HG03025 (cell line): ENCODE data around the gene PTGFRN.
"Not testable (repeated sequence)": the region's sequence is repeated elsewhere in the genome, so short reads cannot be mapped to it uniquely, and the experiment has no call there.

Experiments used
- ATAC-seq: cut with Tn5 transposase; IDR thresholded peaks from one replicate; pipeline ENCODE4 v1.9.1; 2021; ENCODE audit warnings: mild to moderate bottlenecking, moderate library complexity; ENCODE audit not compliant: unreplicated experiment, low FRiP score

The PTGFRN gene

DNA sequence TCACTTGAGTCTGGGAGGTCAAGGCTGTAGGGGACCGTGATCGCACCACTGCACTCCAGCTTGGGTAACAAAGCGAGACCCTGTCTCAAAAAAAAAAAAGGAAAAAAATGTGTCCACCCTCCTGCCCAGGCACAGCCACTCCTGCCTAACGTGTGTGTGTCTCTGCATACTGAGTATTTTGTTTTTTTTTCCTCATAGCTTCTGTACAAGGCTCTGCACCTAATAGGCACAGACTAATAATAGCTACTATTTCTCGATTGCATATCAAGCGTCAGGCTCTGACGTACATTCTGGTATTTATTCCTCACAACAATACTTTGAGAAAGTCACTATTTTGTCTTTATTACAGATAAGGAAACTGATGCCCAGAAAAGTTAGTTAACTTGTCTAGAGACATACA lies 5.0 kb downstream of the PTGFRN start:
- ATAC-seq, result no peak

DNA sequence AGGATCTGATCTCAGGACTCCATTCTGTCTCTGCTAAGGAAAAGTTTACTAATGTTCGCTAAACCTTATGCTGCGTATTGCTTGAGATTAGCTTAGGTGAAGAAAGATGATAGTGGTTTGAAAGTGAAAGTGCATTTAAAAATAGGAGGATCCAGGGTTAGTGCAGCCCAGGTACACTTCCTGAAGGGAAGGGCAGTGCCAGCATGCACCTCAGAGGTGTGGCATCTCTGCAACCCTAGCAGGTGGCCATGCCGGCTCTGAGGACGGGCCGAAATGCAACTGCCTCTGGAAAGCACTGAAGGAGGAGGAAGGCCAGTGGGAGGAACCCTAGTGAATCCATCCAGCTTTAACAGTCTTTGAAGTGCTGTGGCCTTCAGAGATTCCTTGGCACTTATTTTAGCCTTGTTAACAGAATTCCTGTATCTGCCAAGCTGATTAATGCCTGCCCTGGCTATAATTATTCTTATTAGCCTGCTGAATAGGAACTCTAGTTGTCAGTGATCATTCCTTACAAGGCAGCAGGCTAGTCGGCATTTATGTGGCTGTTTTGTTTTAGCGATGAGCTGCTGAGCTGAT lies 5.5 kb downstream of the PTGFRN start:
- ATAC-seq, result no peak

DNA sequence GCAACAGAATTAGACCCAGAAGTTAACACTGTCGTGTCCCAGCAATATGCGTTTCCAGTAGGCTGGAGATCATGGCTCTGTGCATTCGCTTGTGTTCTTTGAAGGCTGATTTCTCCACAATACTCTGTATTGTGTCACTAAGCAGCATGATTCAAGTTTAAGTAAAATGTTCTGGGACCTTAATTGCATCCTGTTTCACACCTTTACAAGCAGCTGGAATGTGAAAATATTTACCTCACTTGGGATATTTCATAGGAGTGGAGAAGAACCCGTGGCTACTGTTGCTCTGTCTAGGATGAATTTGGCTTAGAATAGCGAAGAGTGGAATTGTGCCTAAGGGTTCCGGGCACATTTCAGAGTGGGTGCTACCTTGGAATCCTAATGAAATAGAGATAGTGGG lies 6.3 kb downstream of the PTGFRN start:
- no peak for ATAC-seq

DNA sequence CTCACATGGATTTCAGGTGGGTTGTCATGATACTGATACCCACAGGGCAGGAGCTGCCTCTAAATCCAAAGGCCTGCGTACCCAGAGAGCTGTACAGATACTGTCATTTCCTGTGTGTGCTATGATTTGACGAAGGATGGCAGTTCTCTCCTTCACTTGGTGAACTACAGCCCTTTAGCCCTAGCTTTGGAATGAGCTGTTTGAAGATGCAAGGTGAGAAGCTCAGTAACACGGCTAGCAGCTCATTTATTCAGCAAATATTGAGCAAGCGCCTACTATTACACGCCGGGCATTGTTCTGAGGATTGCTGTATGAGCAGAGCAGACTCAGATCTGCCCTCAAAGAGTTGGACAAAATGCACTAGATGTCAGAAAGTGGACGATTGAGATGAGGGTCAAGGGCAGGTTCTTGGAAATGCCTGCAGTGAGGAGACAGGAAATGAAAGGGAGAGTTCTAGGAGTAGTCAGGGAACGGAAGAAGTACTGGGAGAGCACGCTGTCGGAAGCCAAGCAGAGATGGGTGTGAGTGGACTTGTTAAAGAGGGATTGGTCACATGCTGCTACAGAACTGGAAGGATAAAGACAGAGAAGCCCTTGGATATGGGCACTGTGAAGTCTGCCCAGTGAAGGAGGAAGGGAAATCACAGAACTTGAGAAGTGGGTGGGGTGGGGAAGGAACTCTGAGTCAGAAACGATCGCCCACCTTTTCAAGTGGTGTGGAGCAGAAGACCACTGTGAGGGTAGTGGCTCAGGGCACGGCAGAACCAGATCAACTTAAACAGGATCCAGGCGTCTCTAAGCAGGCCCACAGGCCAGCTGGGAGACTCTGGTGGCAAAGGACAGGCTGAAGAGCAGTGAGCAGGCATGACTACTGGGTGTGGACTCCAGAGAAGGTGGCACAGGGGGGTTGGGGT lies 7.1 kb downstream of the PTGFRN start:
- no peak for ATAC-seq

DNA sequence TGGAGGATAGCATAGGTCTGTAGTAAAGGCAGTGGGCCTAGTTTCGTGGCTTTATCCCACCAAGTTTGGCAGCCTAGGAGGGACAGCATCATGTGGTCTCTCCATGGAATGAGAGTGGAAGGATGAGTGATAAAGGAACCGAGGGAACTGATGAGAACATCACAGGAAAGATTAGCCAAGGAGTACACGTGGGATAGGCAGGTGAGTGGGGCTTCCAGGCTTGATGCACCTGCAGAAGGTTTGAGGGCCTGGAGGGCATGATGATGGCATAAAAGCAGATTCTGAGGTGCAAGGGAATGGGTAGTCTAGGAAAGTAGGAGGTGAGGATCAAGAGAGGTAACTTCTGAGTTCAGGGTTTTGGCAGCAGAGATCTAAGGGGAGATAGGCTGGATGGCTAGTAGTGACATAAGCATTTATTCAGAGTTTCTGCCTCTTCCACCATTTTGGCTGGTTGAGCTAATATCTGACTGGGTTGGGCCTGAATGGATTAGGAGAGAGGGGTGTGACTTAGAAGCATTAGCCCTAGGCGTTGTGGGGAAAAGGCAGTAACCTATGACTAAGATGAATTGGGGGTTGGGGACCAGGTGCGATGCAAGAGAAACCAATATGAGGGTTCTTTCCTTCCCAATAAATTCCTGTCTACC lies 9.1 kb downstream of the PTGFRN start:
- no peak for ATAC-seq

DNA sequence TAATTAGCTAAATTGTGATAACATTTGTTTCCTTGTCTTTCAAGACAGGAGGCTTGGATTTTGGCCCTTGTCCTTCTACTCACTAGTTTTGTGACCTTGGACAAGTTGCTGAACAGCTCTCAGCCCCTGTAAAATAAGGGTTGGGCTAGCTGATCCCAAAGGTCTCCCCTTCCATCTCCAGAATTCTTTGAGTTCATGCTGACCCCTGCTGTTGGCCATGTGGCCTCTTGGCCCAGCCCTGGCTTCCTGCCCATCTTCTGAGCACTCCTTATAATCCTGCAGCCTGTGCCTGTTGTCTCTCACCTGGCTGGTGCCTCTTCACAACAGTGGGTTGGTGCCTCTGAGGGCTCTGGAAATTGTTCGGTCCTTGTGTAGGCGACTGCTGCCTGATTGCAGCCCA lies 10.1 kb downstream of the PTGFRN start:
- ATAC-seq, result no peak

DNA sequence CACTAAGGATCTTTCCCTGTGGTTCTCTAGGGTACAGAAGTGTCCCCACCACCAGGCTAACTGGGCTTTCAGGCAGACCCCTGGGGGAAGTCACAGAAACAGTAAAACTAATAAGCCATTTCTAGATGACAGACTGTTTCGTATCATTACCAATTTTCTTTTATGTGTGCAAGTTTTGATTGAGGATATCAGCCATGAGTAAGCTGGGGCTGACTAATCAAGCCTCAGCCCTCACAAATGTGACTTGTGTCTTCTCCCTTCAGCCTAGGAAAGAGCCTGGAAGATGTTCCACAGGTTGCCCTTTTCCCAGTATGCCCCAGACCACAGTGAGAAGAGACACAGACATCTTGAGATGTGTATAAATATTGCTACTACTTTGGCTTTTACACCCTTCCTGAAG lies 10.5 kb downstream of the PTGFRN start:
- ATAC-seq, result no peak

DNA sequence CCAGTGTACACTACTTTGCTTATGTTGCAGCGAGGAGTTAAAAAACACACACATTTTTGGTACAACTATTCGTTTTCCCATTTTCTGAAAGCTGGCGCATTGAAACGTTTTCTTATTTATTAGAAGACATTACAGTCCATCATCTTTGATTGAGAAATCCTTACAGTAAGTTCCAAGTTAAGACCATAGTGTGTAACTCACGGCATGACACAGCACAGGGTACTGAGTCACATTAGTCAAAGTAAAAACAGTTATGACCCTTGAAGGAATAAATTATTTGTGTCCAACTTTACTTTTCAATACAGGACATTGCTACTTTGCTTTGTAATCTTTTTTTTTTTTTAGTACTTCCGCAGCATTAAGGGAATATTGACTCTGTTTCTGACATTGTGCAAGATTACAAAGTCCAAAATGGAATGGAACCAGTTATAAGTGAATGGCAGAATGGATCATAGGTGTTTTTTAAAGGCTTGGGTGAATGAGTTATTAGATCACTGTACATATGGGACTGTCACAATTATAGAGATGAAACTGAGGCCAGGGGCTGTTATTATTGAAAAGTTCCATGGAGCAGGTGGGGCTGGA lies 11.7 kb downstream of the PTGFRN start:
- no peak for ATAC-seq

DNA sequence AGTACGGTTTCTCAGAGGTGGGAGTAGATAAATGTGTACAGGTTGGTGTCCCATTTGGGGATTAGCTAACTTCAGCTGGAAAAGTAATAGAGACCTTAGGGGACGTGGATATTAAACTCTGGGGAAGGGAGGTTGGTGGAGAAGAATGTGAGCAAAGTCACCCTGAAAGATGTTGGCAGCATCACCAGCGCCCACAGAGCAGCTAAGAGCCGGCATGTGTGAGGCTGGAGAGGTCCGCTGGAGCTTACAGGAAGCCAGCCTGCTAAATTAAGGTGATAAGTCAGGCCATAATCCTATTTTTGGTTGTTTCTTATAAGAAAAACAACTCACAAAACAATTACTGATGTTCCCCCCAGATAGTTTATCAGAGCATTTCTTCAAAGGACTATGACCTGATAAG lies 12.2 kb downstream of the PTGFRN start:
- no peak for ATAC-seq

DNA sequence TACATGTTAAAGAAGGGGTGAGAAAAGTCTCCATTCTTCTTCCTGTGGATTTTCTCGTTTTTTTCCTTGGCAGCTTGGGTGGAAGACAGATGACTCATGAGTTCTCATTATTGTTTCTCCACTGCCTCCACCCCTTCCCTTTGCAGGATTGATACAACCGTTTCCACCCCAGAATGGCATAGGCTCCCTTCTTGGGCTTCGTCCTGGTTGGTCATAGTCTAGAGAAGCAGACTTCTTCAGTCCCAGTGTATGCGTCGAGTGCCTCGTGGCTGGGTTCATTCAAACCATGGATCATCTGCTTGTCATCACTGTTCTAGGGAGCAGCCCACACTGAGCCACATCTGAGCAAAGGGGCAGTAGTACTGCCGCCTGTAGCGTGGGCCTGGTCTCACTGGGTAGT lies 13.7 kb downstream of the PTGFRN start:
- no peak for ATAC-seq

DNA sequence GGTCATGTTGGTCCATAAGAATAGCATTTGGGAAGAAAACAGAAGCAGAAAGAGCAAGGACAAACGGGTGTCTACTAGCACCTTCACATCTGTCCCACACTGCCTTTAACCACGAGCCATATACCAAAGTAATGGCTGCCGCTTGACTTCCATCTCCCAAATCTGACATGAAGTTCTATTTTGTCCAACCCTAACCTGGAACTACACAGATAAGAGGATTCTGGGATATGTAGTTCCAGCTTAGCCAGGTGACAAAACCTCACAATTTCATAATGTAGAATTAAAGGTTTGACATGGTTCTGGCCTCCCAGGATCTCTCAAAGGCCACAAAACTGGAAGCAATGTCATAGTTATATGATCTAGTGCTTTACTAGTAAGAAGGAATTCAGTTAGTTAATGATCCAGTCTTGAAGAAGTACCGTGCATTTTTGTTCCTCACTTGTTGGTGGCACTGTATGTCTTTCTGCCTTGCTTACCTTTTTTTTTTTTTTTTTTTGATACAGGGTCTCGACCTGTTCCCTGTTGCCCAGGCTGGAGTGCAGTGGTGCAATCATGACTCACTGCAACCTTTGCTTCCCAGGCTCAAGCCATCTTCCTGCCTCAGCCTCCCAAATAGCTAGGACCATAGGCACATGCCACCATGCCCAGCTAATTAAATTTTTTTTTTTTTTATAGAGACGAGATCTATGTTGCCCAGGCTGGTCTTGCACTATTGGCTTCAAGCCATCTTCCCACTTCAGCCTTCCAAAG lies 17.5 kb downstream of the PTGFRN start:
- no peak for ATAC-seq

DNA sequence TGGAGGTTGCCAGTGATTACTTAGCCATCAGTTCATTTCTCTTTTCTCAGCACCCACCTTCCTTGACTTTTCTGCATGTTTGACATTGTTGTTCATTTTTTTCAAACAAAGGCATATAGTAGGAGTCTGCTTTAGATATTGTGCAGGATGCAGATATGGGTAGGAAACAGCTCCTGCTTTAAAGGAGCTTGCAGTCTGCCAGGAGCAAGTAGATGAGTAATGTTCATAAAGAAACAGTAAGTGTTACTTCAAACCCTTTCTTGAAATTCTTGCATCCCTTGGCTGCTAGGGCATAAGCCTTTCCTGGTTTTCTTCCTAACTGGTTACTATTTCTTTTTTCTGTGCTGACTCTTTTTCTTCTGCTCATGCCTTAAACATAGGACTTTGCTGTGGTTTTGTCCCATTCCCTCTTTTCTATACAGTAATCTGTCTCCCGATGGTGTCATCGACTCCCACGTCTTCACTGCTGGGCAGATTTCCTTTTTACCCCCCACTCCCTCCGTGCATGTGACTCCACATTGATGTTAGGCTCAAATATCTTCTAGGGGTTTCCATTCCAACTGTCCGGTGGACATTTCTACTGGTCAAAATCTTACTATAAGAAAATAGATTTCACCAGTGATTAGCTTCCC lies 20.4 kb downstream of the PTGFRN start:
- ATAC-seq, result no peak

DNA sequence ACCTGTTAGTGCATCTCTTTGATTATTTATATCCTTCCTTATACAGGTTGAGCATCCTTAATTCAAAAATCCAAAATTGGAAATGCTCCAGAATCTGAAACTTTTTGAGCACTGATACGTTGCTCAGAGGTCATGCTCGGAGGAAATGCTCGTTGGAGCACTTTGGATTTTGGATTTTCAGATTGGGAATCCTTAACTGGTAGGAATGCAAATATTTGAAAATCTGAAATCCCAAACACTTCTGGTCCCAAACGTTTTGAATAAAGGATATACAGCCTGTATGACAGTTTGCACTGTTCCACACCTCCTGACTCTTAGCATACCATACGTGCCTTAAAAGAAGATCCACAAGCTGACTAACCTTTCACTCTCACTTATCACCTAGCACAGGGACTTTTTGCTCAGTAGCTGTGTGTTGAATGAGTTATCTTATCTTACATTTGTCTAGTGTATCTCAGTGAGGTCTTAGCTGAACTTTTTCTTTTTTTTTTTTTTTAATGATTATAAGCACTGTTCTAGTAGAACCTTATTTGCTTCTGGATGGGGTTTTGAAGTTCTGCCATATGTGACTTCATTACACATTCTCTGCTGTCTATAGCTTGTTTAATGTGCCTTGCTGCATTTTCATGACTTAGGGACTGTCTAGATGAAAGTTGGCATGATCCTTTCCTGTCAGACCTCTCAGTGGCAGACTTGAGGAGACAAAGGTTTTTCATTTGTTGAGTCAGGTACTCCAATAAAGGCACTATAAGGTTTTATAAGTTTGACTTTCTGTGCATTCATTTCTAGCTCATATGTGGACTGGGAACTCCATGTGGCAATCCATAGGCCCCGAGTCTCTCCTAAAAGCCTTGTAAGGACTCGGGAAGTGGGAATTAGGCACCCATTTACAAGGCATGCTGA lies 21.6 kb downstream of the PTGFRN start:
- no peak for ATAC-seq

DNA sequence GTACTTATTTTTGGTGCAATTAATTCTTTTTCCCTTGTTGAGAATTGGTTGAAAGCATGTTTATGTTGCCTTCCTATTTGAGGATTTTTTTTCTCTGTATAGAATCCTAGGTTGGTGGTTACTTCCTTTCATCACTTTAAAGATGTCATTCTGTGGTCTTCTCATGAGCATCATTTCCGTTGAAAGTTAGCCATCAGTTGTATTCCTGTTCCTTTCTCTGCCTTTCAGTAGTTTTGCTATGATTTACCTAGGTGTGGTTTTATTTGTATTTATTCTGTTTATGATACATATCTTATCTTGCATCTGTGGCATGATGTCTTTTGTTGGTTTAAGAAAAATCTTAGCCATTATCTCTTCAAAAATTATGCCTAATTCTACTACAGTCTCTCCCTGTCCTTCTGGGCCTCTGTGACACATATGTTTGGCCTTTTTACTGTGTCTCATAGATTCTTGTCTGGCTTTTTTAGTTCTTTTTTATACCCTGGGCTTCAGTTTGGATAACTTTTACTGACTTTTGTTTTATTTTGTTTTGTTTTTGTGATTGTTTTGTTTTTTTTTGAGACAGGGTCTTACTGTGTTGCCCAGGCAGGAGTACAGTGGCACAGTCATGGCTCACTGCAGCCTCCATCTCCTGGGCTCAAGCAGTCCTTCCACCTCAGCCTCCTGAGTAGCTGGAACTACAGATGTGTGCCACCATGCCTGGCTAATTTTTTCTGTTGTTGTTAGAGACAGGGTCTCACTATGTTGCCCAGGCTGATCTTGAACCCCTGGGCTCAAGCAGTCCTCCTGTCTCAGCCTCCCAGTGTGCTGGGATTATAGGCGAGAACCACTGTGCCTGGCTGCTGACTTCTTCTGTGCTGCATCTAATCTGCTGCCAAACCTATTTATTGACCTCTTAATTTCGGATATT lies 24.1 kb downstream of the PTGFRN start:
- no peak for ATAC-seq

DNA sequence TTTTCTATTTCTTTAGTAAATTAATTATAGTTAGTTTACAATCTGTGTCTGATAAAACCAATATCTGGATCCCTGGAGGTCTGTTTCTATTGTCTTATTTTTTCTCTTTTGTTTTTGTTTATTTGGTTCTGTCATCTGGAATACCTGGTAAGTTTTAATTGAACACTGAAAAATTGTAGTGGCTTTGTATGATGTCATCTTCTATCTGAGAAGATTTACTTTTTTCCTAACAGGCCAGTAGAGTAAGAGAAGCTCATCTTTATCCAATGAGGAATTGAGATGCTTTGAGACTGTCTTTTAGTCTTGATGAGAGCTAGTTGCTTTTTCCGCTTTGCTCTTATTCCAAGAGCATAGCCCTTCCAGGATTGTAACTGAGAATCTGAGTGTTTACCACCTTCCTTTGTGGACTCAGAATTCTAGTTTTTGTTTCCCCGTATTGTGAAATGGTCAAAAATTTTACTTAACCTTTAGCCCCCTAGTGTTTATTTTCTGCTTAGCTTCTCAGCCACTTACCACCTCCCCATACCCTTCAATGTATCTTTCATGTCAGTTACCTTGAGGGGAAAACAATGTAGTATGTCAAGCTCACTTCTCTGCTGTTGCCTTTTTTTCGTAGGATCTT lies 25.0 kb downstream of the PTGFRN start:
- ATAC-seq, result no peak

DNA sequence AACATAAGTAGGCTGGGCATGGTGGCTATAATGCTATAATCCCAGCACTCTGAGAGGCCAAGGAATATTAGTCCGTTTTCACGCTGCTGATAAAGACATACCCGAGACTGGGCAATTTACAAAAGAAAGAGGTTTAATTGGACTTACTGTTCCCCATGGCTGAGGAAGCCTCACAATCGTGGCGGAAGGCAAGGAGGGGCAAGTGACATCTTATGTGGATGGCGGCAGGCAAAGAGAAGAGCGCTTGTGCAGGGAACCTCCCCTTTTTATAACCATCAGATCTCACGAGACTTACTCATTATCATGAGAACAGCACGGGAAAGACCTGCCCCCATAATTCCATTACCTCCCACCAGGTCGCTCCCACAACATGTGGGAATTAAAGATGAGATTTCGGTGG lies 28.5 kb downstream of the PTGFRN start:
- ATAC-seq, result no peak

DNA sequence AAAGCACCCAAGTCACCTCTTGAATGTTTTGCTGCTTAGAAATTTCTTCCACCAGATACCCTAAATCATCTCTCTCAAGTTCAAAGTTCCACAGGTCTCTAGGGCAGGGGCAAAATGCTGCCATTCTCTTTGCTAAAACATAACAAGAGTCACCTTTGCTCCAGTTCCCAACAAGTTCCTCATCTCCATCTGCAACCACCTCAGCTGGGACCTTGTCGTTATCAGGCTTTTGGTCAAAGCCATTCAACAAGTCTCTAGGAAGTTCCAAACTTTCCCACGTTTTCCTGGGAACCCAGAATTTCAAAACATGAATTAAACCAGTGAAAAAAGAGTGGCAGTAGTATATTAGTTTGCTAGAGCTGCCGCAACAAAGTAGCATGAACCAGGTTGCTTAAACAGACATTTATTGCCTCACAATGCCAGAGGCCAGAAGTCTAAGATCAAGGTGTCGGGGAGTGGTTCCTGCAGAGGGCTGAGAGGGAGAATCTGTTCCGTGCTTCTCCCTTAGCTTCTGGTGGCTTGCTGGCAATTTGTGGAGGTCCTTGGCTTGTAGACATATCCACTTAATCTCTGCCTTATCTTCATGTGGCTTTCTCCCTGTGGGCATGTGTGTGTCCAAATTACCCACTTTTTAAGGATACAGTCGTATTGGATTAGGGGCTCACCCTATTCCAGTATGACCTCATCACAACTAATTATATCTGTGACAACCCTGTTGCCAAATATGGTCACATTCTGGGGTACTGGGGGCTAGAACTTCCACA lies 30.2 kb downstream of the PTGFRN start:
- not testable (repeated sequence) for ATAC-seq
